Mucosa of rectum (tissue), 2 donors: ENCODE data around the gene PRKN.

Source experiments
- H3K27ac ChIP-seq, 2 donors: one replicate each; pipeline ENCODE4 v1.7.0; 2013; ENCODE audit warnings: inconsistent platforms in 2 of 2, low read depth in 2 of 2, low read length in 2 of 2
- H3K27me3 ChIP-seq, 2 donors: one replicate each; pipeline ENCODE4 v1.7.0; 2013; ENCODE audit warnings: low read length in 2 of 2; ENCODE audit not compliant: control insufficient read depth in 2 of 2, insufficient read depth in 2 of 2
- H3K36me3 ChIP-seq, 2 donors: one replicate each; pipeline ENCODE4 v1.7.0; 2013; ENCODE audit warnings: low read length in 2 of 2; ENCODE audit not compliant: control insufficient read depth in 2 of 2, insufficient read depth in 2 of 2
- H3K4me1 ChIP-seq, 2 donors: one replicate each; pipeline ENCODE4 v1.7.0; 2013; ENCODE audit warnings: low read length in 2 of 2, mild to moderate bottlenecking in 1 of 2; ENCODE audit not compliant: control insufficient read depth in 2 of 2, insufficient read depth in 2 of 2
- H3K4me3 ChIP-seq, 2 donors: one replicate each; pipeline ENCODE4 v1.7.0; 2013; ENCODE audit warnings: low read length in 2 of 2
- H3K9ac ChIP-seq, 2 donors: one replicate each; pipeline ENCODE4 v1.7.0; 2013; ENCODE audit warnings: low read length in 2 of 2, low read depth in 1 of 2, mild to moderate bottlenecking in 1 of 2
- H3K9me3 ChIP-seq, 2 donors: one replicate each; pipeline ENCODE4 v1.7.0; 2013; ENCODE audit warnings: low read length in 2 of 2; ENCODE audit not compliant: control insufficient read depth in 2 of 2
- donor health status: healthy.
- donor health status: Normal muscosa, but diverticular disease.

PRKN gene

GRCh38 chr6:162332365-162332764 is 395.2 kb downstream of the PRKN start:
- H3K4me3 ChIP-seq = no peak overlapping the region
- H3K27me3 ChIP-seq = no peaks in the 10 kb centered on the region
- H3K9ac ChIP-seq = no peak overlapping the region
- no peaks in the 10 kb centered on the region for H3K36me3 ChIP-seq
- no peaks in the 10 kb centered on the region for H3K4me1 ChIP-seq
- no peak overlapping the region for H3K27ac ChIP-seq
- peaks cover 0 to 2% of the 10 kb centered on the region in 2 donors for H3K9me3 ChIP-seq

DNA sequence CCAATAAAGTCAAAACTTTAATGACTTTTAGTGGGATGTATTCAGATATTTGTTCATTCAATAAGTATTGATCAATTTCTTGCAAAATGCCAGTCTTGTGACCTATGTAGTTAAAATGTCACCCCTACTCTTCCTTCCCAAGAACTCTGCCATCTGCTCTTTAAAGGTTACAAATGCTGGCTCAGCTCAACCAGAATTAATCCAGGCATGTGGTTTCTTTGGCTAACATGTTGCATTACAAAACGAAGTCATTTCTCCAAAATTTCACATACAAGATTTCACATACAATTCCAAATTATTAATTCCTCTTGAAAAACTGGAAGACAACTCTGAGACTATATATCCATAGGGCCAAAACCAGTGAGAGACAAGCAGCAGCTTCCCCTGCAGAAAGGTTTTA is 395.7 kb downstream of the PRKN start:
- Histone ChIP-seq H3K9ac (no peak overlapping the region), H3K9me3 (peaks cover 0 to 2% of the 10 kb centered on the region in 2 donors), H3K4me3 (no peak overlapping the region), H3K4me1 (no peaks in the 10 kb centered on the region), H3K36me3 (no peaks in the 10 kb centered on the region), H3K27me3 (no peaks in the 10 kb centered on the region), H3K27ac (no peak overlapping the region)

- no peak overlapping the region for H3K4me3 ChIP-seq
- H3K9me3 ChIP-seq = no peaks in the 10 kb centered on the region
- H3K36me3 ChIP-seq = no peaks in the 10 kb centered on the region
- no peaks in the 10 kb centered on the region for H3K4me1 ChIP-seq
- H3K27ac ChIP-seq = no peak overlapping the region
- H3K9ac ChIP-seq = no peak overlapping the region
- no peaks in the 10 kb centered on the region for H3K27me3 ChIP-seq
Measured at GRCh38 chr6:162325826-162326225, 401.7 kb downstream of the PRKN start.

DNA sequence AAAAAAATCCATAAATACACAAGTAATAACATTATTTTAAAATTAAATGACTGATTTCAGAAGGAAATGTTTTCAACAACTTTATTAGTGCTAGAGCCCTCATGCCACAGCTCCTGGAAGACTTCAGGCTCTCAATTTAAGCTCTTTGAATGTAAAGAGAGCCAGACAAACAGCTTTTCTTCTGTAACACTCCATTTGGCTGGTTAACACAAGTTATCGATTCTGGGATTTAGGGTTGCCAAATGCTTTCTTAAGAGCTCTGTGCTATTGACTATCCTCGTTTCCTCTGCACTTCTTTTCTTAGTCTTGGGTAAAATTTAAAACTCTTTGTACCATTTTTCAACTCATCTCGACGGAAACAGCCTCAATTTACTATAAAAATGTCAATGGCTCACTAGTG is 402.5 kb downstream of the PRKN start:
- Histone ChIP-seq H3K36me3 (no peaks in the 10 kb centered on the region), H3K27me3 (no peaks in the 10 kb centered on the region), H3K9me3 (no peaks in the 10 kb centered on the region), H3K4me1 (no peaks in the 10 kb centered on the region), H3K27ac (no peak overlapping the region), H3K4me3 (no peak overlapping the region), H3K9ac (no peak overlapping the region)

DNA sequence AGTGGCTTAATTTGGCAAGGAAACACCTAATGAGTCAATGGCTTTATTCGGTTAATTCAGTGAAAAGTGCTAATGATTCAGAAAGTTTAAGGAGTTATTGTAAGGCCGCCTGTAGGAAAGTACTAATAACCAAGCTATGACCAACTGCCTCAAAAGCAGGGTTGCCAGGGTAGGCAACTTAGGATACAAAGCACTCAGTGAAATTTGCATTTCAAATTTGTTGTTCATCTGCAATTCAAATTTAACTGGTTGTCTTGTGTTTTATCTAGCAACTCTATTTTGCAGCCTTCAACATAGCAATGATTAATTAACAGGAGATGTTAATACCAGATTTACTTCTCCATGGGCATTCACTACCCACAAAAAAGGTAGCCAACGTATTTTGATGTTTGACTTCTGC is 412.3 kb downstream of the PRKN start:
- Histone ChIP-seq H3K27ac (no peak overlapping the region), H3K4me3 (no peak overlapping the region), H3K9ac (no peak overlapping the region), H3K36me3 (no peaks in the 10 kb centered on the region), H3K4me1 (no peaks in the 10 kb centered on the region), H3K9me3 (no peaks in the 10 kb centered on the region), H3K27me3 (no peaks in the 10 kb centered on the region)

DNA sequence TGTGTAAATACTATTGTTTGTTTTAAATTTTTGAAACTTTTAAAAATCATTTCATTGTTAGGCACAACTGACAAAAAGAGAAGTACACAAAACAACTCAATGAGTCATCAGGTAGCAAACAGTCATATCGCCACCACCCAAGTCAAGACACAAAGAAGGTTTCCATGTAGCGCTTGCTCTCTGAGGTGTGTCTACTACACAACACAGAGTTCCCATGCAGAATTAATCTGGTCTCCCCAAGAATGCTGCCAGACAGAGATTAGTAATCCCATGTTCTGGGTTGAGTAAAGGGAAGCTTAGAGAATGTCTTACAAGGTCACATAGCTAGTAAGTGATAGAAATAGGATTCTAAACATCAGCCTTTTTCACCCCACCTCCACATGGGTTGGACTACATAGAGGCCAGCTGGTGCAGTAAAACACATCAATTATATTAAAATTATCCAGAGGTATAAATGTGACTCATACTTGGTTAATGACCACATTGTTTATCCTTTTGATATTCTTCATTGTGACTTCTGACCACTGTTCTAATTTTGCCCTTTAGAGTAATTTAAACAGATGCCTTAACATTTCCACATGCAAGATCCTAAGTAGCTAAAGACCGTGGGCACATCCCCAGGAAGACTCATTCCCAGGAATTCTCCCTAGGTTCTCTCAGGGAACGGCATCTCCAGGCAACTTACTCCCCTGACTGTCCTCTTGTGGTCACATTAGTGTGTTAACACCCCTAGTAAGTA is 413.5 kb downstream of the PRKN start:
- H3K36me3 ChIP-seq = no peaks in the 10 kb centered on the region

DNA sequence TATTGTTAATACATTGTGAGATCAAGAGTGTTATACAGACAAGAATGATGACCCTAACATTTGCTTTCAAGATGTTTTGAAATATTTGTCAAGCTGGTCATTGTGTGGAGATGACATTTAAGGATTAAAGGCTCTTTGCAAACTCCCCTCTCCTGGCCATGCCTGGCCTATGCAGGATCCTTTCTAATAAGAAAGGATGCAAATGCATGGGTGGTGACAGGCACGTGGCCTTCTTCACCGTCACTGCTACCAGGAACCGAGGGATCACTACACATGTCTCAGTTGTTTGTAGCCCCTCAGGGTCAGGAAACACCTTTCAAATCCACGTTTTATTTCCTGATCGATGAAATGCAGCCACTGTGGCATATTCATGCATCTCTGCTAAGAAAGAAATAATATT is 419.7 kb downstream of the PRKN start:
- Histone ChIP-seq H3K27me3 (no peaks in the 10 kb centered on the region), H3K4me3 (no peak overlapping the region), H3K36me3 (no peaks in the 10 kb centered on the region), H3K9me3 (no peaks in the 10 kb centered on the region), H3K4me1 (no peaks in the 10 kb centered on the region), H3K9ac (no peak overlapping the region), H3K27ac (no peak overlapping the region)

More for the DNA sequence above, 413.5 kb downstream of the PRKN start:
- Histone ChIP-seq H3K4me3 (no peak overlapping the region), H3K9ac (no peak overlapping the region), H3K27me3 (no peaks in the 10 kb centered on the region), H3K27ac (no peak overlapping the region), H3K9me3 (no peaks in the 10 kb centered on the region), H3K4me1 (no peaks in the 10 kb centered on the region)

DNA sequence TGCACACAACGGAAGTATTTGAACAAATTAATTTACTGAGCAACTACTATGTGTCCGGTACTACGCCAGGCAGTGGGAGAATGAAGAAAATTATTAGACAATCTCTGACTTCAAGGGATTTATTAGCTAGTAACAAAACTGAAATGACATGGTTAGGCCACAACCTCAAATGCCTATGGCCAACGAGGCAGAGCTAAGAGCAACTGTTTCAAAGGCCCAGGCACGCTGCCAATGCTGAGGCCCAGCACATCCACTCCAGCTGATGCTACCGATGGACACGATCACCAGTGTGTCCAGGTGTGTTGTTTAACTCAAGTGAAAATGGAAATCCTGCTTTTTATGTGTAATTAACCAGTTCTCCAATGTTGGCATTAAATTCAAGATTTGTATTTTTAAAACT is 420.9 kb downstream of the PRKN start:
- no peaks in the 10 kb centered on the region for H3K9me3 ChIP-seq
- H3K36me3 ChIP-seq = no peaks in the 10 kb centered on the region
- no peak overlapping the region for H3K4me3 ChIP-seq
- no peak overlapping the region for H3K9ac ChIP-seq
- H3K27ac ChIP-seq = no peak overlapping the region
- no peaks in the 10 kb centered on the region for H3K4me1 ChIP-seq
- H3K27me3 ChIP-seq = no peaks in the 10 kb centered on the region

DNA sequence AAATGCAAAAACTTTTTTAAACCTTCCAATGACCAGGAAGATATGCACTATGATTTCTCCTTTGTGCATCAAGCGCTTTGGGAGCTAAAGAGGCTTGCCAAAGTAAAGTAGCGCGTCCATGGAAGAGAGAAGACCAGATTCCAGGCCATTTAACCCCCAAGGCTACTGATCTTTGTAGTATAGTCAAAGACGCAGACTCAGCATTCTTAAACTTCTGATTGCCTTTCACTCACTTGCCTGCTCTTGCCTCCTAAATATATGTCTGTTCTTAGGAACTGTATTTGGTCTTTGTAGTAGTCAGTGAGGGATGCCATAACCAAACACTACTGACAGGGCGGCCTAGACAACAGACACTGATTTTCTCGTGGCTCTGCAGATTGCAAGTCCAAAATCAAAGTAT is 426.4 kb downstream of the PRKN start:
- H3K9ac ChIP-seq = no peak overlapping the region

DNA sequence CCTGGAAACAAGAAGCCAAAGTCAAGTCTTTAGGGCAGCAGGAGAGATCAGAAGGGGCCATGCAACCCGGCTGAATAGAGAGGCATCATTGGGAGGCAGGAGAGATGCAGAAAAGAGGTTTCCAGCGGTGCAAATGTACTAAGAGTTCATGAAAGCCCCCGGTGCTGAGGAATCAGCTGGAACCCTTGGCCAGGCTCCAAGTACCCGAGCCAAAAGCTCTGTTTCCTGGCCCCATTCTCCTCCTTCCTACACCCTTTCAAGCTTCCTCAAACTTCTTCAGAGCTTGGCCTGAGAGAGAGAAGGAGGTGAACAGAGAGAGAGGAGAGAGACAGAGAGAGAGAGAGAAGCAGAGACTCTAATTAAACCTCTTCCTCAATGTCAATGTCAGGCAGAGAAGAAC is 433.5 kb downstream of the PRKN start:
- Histone ChIP-seq H3K4me3 (no peak overlapping the region), H3K9ac (no peak overlapping the region), H3K27ac (no peak overlapping the region), H3K4me1 (no peaks in the 10 kb centered on the region), H3K27me3 (no peaks in the 10 kb centered on the region), H3K9me3 (no peaks in the 10 kb centered on the region), H3K36me3 (no peaks in the 10 kb centered on the region)

More for the DNA sequence above, 426.4 kb downstream of the PRKN start:
- Histone ChIP-seq H3K4me1 (no peaks in the 10 kb centered on the region), H3K27ac (no peak overlapping the region), H3K9me3 (no peaks in the 10 kb centered on the region), H3K4me3 (no peak overlapping the region), H3K27me3 (no peaks in the 10 kb centered on the region), H3K36me3 (no peaks in the 10 kb centered on the region)
